ENCODE data around the gene PLA2R1. TPM values are rescaled to one million over a fixed set of nuclear protein-coding genes. Genes with fewer than 3 reads are reported as not detected.

The PLA2R1 gene
- total RNA-seq, 1 experiment from 2014 or later, result 3.4 TPM

GRCh38 chr2:159995038-159995437 lies 67.4 kb downstream of the PLA2R1 start:
- no peaks in the 10 kb centered on the region for H3K79me2 ChIP-seq (ENCODE audit: low read length)
- H3K9me2 ChIP-seq (replicated peaks; ENCODE audit: low read length), result no peaks in the 10 kb centered on the region
- no peaks in the 10 kb centered on the region for H4K20me1 ChIP-seq (ENCODE audit: low read length)
- no peaks in the 10 kb centered on the region for H3K36me3 ChIP-seq (ENCODE audit: low read depth, low read length)
- H3F3A ChIP-seq (ENCODE audit: low read length, unreplicated experiment), result no peaks in the 10 kb centered on the region
- H2AFZ ChIP-seq (ENCODE audit: low read length), result no peak overlapping the region
- no peaks in the 10 kb centered on the region for H3K27me3 ChIP-seq (ENCODE audit: low read length)
- DNase-seq (no peak), ATAC-seq (no peak)
- no TSS peak for BruUV-seq (replicated peaks)
- no peak overlapping the region for H3K4me3 ChIP-seq (ENCODE audit: low read length)
- TF ChIP-seq, protein P1, sequence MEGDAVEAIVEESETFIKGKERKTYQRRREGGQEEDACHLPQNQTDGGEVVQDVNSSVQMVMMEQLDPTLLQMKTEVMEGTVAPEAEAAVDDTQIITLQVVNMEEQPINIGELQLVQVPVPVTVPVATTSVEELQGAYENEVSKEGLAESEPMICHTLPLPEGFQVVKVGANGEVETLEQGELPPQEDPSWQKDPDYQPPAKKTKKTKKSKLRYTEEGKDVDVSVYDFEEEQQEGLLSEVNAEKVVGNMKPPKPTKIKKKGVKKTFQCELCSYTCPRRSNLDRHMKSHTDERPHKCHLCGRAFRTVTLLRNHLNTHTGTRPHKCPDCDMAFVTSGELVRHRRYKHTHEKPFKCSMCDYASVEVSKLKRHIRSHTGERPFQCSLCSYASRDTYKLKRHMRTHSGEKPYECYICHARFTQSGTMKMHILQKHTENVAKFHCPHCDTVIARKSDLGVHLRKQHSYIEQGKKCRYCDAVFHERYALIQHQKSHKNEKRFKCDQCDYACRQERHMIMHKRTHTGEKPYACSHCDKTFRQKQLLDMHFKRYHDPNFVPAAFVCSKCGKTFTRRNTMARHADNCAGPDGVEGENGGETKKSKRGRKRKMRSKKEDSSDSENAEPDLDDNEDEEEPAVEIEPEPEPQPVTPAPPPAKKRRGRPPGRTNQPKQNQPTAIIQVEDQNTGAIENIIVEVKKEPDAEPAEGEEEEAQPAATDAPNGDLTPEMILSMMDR (conservative IDR thresholded peaks at IDR 0.05; ENCODE audit: low read depth, low read length), result no peak
- TF ChIP-seq EZH2 (IDR thresholded peaks at IDR 0.05; ENCODE audit: low read length, unreplicated experiment) (no peak), EZH2phosphoT487 (IDR thresholded peaks at IDR 0.05; ENCODE audit: borderline replicate concordance, low read length) (no peak)
- intact Hi-C loops (cut with micrococcal nuclease), result no loop called here
- H3K27ac ChIP-seq (ENCODE audit: low read length), result no peak overlapping the region
- POLR2A ChIA-PET (ENCODE audit: unreplicated experiment), result no interaction called here
- no peak overlapping the region for H3K9ac ChIP-seq (ENCODE audit: low read length)
- CTCF ChIA-PET, result no interaction called here
- no peaks in the 10 kb centered on the region for H3K9me3 ChIP-seq (ENCODE audit: low read length)
- no peak overlapping the region for H3K4me2 ChIP-seq (ENCODE audit: low read length)
- 0 out of 2 replicates have a peak, but pooled peaks cover 3% of the 10 kb centered on the region for H3K4me1 ChIP-seq (ENCODE audit: insufficient read depth, low read length)

DNA sequence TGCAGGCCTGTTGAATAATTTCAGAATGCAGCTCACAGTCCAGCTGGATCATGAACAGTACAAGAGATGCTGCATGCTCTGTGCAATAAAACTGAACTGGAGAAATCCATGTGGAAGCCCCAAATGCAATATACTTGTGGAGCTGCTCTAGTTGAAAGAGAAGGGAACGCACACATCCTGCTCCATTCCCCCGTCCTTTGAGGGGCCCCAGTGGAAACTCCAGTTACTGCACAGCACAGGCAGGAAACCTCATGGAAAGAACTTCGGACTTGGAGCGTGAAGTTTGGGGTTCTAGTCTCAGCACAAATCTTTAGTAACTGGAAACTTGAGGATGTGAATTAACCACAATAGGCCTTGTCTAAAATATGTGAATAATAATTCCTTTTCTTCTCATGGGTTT lies 73.2 kb downstream of the PLA2R1 start:
- Histone ChIP-seq H3K4me2 (ENCODE audit: low read length) (no peak overlapping the region), H4K20me1 (ENCODE audit: low read length) (no peaks in the 10 kb centered on the region), H3K9ac (ENCODE audit: low read length) (no peak overlapping the region), H3K27ac (ENCODE audit: low read length) (no peak overlapping the region), H3K27me3 (ENCODE audit: low read length) (no peaks in the 10 kb centered on the region), H3K9me2 (replicated peaks; ENCODE audit: low read length) (no peaks in the 10 kb centered on the region), H3K9me3 (ENCODE audit: low read length) (no peaks in the 10 kb centered on the region), H3K4me3 (ENCODE audit: low read length) (no peak overlapping the region), H3K4me1 (ENCODE audit: insufficient read depth, low read length) (peaks cover 2% of the 10 kb centered on the region), H3K79me2 (ENCODE audit: low read length) (no peaks in the 10 kb centered on the region), H3F3A (ENCODE audit: low read length, unreplicated experiment) (no peaks in the 10 kb centered on the region), H3K36me3 (ENCODE audit: low read depth, low read length) (no peaks in the 10 kb centered on the region), H2AFZ (ENCODE audit: low read length) (no peak overlapping the region)
- BruUV-seq (replicated peaks), result no TSS peak
- ChIA-PET POLR2A (ENCODE audit: unreplicated experiment) (no interaction called here), CTCF (no interaction called here)
- intact Hi-C loops (cut with micrococcal nuclease), result no loop called here
- DNase-seq, result no peak
- no peak for ATAC-seq
- TF ChIP-seq, protein P1 (conservative IDR thresholded peaks at IDR 0.05; ENCODE audit: low read depth, low read length), result no peak
- TF ChIP-seq EZH2 (IDR thresholded peaks at IDR 0.05; ENCODE audit: low read length, unreplicated experiment), result no peak
- TF ChIP-seq EZH2phosphoT487 (IDR thresholded peaks at IDR 0.05; ENCODE audit: borderline replicate concordance, low read length), result no peak

GRCh38 chr2:159988412-159988970 lies 73.9 kb downstream of the PLA2R1 start:
- POLR2A ChIA-PET (ENCODE audit: unreplicated experiment), result interaction anchor here (0.6 to 0.7 kb wide), 2 partner anchors 205 to 550 kb away, joined by 3 to 9 read pairs; no protein-coding TSS in a partner anchor
- H3K27me3 ChIP-seq (ENCODE audit: low read length), result no peaks in the 10 kb centered on the region
- H3K4me3 ChIP-seq (ENCODE audit: low read length), result no peak overlapping the region
- no peaks in the 10 kb centered on the region for H3K9me3 ChIP-seq (ENCODE audit: low read length)
- ATAC-seq (no peak), DNase-seq (no peak)
- intact Hi-C loops (cut with micrococcal nuclease), result no loop called here
- no peaks in the 10 kb centered on the region for H4K20me1 ChIP-seq (ENCODE audit: low read length)
- peaks cover 4% of the 10 kb centered on the region for H3K4me1 ChIP-seq (ENCODE audit: insufficient read depth, low read length)
- CTCF ChIA-PET, result no interaction called here
- H3K4me2 ChIP-seq (ENCODE audit: low read length), result no peak overlapping the region
- H3K9ac ChIP-seq (ENCODE audit: low read length), result no peak overlapping the region
- H3K27ac ChIP-seq (ENCODE audit: low read length), result no peak overlapping the region
- no TSS peak for BruUV-seq (replicated peaks)
- TF ChIP-seq EZH2phosphoT487 (IDR thresholded peaks at IDR 0.05; ENCODE audit: borderline replicate concordance, low read length), result no peak
- TF ChIP-seq EZH2 (IDR thresholded peaks at IDR 0.05; ENCODE audit: low read length, unreplicated experiment), result no peak
- TF ChIP-seq, protein P1 (conservative IDR thresholded peaks at IDR 0.05; ENCODE audit: low read depth, low read length), result no peak
- H3K79me2 ChIP-seq (ENCODE audit: low read length), result no peaks in the 10 kb centered on the region
- no peak overlapping the region for H2AFZ ChIP-seq (ENCODE audit: low read length)
- H3K9me2 ChIP-seq (replicated peaks; ENCODE audit: low read length), result no peaks in the 10 kb centered on the region
- H3K36me3 ChIP-seq (ENCODE audit: low read depth, low read length), result no peaks in the 10 kb centered on the region
- H3F3A ChIP-seq (ENCODE audit: low read length, unreplicated experiment), result no peaks in the 10 kb centered on the region

Data from PC-3 (cell line).